GM21576 (cell line): ENCODE measurements around the gene CKS2.
A peak's percentile ranks its signal among the peaks of the same experiment; 100 is the strongest.
"Not testable (repeated sequence)": the region's sequence is repeated elsewhere in the genome, so short reads cannot be mapped to it uniquely, and the experiment has no call there.

Experiments used
- ATAC-seq: cut with Tn5 transposase; IDR thresholded peaks from one replicate; pipeline ENCODE4 v1.9.1; 2021; ENCODE audit warnings: mild to moderate bottlenecking, moderate library complexity; ENCODE audit not compliant: unreplicated experiment

Gene CKS2

GRCh38 chr9:89309608-89310474, 1.2 kb upstream of the CKS2 start:
- ATAC-seq = no peak

GRCh38 chr9:89311346-89312221, 589 bp downstream of the CKS2 start:
- no peak for ATAC-seq

GRCh38 chr9:89312222-89312571, 1.2 kb downstream of the CKS2 start:
- ATAC-seq = no peak

- ATAC-seq = no peak
Observed at GRCh38 chr9:89313842-89314241, 2.8 kb downstream of the CKS2 start.

- ATAC-seq = no peak
Observed at GRCh38 chr9:89314955-89315354, 4.0 kb downstream of the CKS2 start.

GRCh38 chr9:89315482-89315881, 4.5 kb downstream of the CKS2 start:
- ATAC-seq = no peak

- no peak for ATAC-seq
Observed at GRCh38 chr9:89317282-89317681, 6.3 kb downstream of the CKS2 start.

- peak; percentile 84 for ATAC-seq
Observed at GRCh38 chr9:89318123-89319014, 7.4 kb downstream of the CKS2 start, which contains the start of gene SECISBP2. TSS of gene SECISBP2 (plus strand) at chr9:89318500. CDS start at chr9:89318577, 77 bp downstream.

GRCh38 chr9:89319015-89319905, 8.3 kb downstream of the CKS2 start:
- ATAC-seq = no peak

GRCh38 chr9:89323390-89323789, 12.4 kb downstream of the CKS2 start:
- no peak for ATAC-seq

- ATAC-seq = no peak
Observed at GRCh38 chr9:89325733-89326132, 14.7 kb downstream of the CKS2 start.

- no peak for ATAC-seq
Observed at GRCh38 chr9:89328064-89328463, 17.1 kb downstream of the CKS2 start.

GRCh38 chr9:89329917-89330316, 18.9 kb downstream of the CKS2 start:
- ATAC-seq = no peak

GRCh38 chr9:89330513-89330912, 19.5 kb downstream of the CKS2 start:
- no peak for ATAC-seq

- ATAC-seq = no peak
Observed at GRCh38 chr9:89339807-89340206, 28.8 kb downstream of the CKS2 start.

- ATAC-seq = peak; percentile 73
Observed at GRCh38 chr9:89340332-89340731, 29.3 kb downstream of the CKS2 start.

- ATAC-seq = no peak
Observed at GRCh38 chr9:89342213-89342612, 31.2 kb downstream of the CKS2 start.

GRCh38 chr9:89342948-89343347, 32.0 kb downstream of the CKS2 start:
- ATAC-seq = no peak

GRCh38 chr9:89343812-89344211, 32.8 kb downstream of the CKS2 start:
- ATAC-seq = not testable (repeated sequence)

- ATAC-seq = no peak
Observed at GRCh38 chr9:89345476-89345875, 34.5 kb downstream of the CKS2 start.
